Fibroblast of pulmonary artery (primary cell): ENCODE results near the gene PITRM1.

Experiments
- DNase-seq: peaks from one replicate; pipeline ENCODE4 v3.0.0-alpha.2; 2010; ENCODE audit warnings: low read depth
- H3K4me3 ChIP-seq: replicated peaks from 2 replicates; pipeline ENCODE4 v1.5.1; 2011; ENCODE audit warnings: low read depth, mild to moderate bottlenecking, control low read depth, low read length, moderate library complexity
- CTCF ChIP-seq: IDR thresholded peaks from 2 replicates; pipeline ENCODE4 v1.5.1; 2011; ENCODE audit warnings: mild to moderate bottlenecking, control low read depth, low read length, inconsistent platforms; ENCODE audit errors: missing control alignments

The PITRM1 gene

GRCh38 chr10:3166496-3167290 is 5.9 kb downstream of the PITRM1 start:
- DNase-seq: no peak
- TF ChIP-seq CTCF: no peak
- no peak overlapping the region for H3K4me3 ChIP-seq

- no peak for DNase-seq
- no peak overlapping the region for H3K4me3 ChIP-seq
- no peak for TF ChIP-seq CTCF
Measured at GRCh38 chr10:3165196-3165595, 7.4 kb downstream of the PITRM1 start.

DNA sequence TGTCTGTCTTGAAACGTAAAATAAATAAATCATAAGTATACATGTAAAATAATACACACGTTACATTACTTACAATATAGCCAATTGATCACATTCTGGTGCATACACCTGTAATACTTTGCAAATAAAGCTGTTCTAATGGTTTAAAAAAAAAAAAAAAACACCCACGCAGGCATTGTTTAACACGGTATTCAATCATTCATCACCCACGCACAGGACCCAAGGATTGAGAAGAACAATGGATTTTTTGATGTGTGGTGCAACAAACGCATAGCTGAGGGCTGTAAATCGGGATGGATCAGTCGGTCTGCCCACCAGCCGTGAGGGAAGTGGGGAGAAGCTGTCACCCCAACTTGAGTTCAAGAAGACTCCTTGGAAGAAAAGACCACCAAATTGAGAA is 8.7 kb downstream of the PITRM1 start:
- H3K4me3 ChIP-seq: no peak overlapping the region
- no peak for TF ChIP-seq CTCF
- no peak for DNase-seq

- DNase-seq: no peak
- TF ChIP-seq CTCF: peak; percentile 16
- no peak overlapping the region for H3K4me3 ChIP-seq
Measured at GRCh38 chr10:3162533-3162932, 10.0 kb downstream of the PITRM1 start.

GRCh38 chr10:3159152-3159551 is 13.4 kb downstream of the PITRM1 start:
- TF ChIP-seq CTCF: no peak
- no peak overlapping the region for H3K4me3 ChIP-seq
- DNase-seq: no peak

- no peak overlapping the region for H3K4me3 ChIP-seq
- TF ChIP-seq CTCF: no peak
- DNase-seq: no peak
Measured at GRCh38 chr10:3154666-3155065, 17.9 kb downstream of the PITRM1 start.

- H3K4me3 ChIP-seq: no peak overlapping the region
- no peak for TF ChIP-seq CTCF
- no peak for DNase-seq
Measured at GRCh38 chr10:3152566-3152935, 20.0 kb downstream of the PITRM1 start.
